NCI-H1930 (cell line): ENCODE data around the gene PHF21B.
"Not testable (repeated sequence)": the region's sequence is repeated elsewhere in the genome, so short reads cannot be mapped to it uniquely, and the experiment has no call there.

Experiments
- DNase-seq, 2 experiments: peaks; one replicate each; lab custom pipeline; 2025; lab: John Stamatoyannopoulos, UW

The PHF21B gene

DNA sequence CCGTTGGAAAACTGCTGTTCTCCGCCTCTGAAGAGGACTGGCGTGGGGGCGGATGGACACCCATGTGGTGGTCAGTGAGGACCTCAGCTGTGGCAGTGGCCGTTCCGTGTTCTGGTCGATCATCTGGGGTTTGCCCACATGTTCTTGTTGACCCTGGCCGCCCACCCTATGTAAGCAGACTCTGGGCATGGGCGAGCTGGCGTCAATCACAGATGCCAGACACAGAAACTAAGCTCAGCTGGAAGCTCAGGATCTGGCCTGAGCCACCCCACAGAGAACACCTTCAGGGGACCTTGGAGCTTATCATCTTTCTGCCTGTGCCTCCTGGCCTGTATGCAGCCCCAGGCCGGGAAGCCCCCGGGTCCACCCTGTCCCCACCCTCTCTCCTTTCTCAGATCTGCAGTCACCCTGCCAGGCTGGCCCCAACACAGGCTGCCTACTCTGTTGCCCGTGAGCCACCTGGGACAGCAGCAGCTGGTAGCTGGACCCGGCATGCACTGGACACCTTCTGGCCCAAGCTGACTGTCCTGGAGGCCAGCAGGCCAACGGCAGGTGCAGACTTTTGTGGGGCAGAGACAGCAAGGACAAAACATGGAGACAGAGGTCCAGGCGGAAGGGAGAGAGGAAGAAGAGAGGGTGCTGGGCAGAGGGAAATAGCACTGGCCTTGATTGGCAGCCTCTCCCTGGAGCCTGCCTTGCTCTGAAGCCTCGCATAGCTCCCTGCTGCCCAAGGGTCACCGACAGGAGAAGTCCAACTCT lies 91.5 kb downstream of the PHF21B start:
- no peak for DNase-seq

- DNase-seq: no peak
Measured at GRCh38 chr22:44917372-44918165, 92.2 kb downstream of the PHF21B start.

DNA sequence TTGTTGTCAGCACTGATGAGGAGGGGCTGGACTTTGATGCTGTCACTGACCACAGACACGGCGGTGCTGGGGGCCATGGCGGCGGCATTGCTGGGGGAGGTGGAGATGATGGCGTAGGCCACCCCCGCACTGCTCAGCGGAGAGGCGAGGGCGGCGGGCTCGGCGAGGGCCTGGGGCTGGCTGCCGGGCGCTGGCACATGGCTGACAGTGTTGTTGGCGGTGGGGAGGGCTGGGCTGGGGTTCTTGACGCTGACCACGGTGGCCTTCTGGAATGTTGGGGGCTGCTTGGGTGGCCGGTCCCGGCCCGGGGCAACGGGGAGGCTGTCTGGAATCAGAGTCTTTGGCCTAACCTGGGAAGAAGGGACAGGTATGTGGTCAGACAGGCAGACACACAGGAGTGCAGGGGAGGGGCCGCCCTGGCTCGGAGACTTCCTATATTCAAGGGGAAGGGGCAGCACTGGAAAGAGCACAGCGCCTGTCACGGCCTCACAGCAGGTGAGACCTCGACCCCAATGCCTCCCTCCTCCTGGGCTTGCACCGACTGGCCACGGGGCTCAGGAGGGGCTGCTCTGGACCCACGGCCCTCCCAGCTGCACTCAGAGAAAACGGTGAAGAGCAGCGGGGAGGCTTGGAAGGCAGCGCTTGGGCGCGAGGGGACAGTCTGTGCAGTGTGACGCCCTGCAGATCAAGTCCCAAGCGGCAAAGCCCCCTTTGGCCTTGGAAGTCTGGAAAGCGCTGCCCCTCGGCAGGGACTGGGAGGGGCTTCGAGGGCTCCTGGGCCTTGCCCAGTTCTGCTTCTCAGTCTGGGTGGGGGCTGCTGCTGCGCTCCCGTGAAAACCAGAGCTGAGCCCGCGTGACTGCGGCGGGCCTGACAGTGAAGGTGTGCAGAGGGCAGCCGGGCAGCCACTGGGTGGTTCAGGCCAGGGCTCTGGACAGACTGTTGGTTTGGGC lies 93.2 kb downstream of the PHF21B start:
- no peak for DNase-seq

DNA sequence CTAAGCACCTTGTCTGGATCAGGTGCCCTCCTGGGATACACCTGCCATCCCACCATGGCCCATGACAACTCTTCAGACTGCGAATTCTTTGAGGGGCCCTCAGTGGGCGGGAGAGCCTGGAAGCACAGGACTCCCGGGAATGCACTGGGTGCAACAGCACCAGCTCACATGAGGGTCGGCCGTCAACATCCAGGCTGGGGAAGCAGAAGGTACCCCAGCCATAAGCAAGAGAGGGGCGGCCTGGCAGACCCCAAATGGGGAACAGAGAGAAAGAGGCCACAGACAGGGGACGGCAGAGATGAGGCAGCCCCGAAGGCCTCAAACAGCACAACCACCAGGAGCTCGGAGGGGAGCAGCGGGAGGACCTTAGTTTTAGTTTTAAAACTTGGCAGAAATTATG lies 94.4 kb downstream of the PHF21B start:
- DNase-seq: no peak

DNA sequence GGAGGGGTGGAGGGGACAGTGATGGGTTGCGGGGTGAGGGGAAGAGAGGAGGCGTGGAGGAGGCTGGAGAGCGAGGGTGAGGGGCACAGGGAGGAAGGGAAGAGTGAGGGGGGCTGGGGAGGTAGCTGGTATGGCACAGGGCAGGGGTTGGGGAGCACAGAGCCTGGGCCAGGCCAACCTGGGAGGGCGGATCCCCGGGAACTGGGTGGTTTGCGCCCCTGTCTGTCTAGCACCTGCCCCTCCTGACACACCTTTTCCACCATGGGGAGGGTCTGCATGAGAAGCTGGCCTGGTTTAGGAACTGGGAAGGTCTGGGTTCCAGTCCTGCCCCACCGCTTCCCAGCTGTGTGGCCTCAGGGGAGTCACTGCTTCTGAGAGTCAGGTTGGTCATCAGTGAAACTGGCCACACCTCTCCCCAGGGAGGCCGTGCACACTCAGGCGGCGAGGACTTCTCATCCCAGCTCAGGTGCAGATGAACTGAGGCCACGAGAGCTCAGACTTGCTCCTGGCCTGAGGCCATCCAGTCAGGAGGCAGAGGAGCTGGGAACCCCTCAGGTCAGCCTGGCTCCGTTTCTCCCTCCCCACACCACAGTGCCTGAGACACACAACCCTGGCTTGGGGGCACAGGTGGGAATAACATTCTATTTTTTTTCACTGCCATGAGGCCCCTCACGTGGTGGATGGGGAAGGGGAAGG lies 95.6 kb downstream of the PHF21B start:
- no peak for DNase-seq

GRCh38 chr22:44913198-44913983 lies 96.4 kb downstream of the PHF21B start:
- DNase-seq: no peak

DNA sequence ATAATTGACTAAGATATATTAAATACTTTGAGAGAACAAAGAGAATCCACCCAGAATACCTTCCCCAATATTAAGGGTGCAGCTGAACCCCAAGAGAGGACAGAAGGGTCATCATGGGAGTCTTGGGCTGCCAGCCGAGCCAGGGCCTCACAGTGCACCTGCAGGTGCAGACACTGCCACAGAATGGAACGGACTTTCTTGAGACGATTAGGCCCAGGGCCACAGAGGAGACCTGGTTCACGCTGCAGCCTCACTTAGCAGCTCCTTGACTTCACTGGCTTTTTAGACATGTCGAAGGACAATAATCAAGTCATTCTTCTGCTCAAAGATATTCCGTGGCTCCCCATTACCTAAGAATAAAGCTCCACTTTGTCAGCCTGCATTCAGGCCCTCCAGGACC lies 100.6 kb downstream of the PHF21B start:
- DNase-seq: no peak

GRCh38 chr22:44907765-44908737 lies 101.8 kb downstream of the PHF21B start:
- DNase-seq: no peak

GRCh38 chr22:44906999-44907644 lies 102.7 kb downstream of the PHF21B start:
- no peak for DNase-seq

DNA sequence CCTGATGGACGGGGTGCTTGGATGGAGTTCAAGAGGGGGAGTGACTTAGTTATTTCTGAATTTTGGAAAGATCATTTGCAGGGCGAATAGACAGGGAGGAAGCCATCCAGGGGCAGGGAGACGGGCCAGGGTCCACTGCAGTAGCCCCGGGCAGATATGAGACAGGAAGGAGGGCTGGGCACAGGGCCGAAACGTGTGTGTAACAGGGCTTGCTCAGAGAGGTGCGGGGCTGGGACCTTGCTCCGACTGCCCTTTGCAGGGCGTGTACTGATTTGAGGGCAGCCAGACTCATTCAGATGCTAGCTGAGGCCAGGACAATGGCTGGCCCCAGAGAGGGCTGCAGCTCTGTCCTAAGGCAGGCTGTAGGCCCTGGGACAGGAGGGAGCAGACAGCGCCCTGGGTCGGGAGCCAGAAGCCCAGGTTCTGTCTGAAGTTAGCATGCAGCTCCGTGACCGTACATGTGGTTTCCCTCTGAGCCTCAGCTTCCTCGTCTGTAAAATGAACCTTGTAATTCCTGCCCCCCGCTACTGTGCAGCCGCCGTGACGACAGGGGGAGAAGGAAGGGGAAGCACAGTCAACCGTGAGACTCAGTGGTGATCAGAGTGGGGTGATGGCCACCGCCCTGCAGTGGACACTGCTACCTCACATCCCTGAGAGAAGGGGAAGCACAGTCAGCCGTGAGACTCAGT lies 103.4 kb downstream of the PHF21B start:
- no peak for DNase-seq

- DNase-seq: not testable (repeated sequence)
Measured at GRCh38 chr22:44904492-44905152, 105.2 kb downstream of the PHF21B start.

GRCh38 chr22:44903164-44903563 lies 106.6 kb downstream of the PHF21B start:
- DNase-seq: not testable (repeated sequence)

DNA sequence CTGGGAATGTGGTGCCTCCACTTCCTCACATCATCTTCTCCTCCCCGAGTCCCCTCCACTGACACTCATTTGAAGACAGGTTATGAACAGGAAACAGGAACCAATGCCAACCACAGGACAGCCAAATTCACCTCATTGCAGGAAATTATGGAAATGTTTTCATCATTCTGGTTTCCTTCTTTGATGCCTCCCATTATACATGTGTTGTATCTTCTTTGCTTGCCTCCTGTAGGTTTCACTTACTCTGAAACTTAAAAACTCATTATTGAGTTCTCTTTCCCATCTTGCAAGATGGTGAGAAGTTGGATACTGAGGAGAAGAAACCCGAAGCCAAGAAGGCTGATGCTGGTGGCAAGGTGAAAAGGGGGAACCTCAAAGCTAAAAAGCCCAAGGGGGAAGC lies 108.5 kb downstream of the PHF21B start:
- no peak for DNase-seq

DNA sequence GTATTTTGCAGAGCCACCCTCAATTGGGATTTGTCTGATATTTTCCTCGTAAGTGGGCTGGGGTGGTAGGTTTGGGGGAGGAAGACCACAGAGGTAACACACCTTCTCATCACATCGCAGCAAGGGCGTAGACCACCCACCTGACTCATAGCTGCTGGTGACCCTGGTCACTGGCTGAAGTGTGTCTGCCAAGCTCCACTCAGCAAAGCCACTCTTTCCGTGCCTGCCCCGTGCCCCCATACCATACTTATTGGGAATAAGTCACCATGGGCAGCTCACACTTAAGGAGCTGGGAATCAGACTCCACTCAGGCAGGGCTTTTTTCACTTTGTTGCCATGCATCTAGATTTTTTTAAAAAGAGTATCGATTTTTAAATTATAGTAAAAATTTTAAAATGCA lies 111.6 kb downstream of the PHF21B start:
- DNase-seq: no peak

- no peak for DNase-seq
Measured at GRCh38 chr22:44895296-44896055, 114.3 kb downstream of the PHF21B start.

GRCh38 chr22:44894782-44895181 lies 115.0 kb downstream of the PHF21B start:
- no peak for DNase-seq

GRCh38 chr22:44894321-44894720 lies 115.5 kb downstream of the PHF21B start:
- DNase-seq: no peak
